Heart right ventricle (tissue), 16 donors: ENCODE results near the gene MYO1D. TPM values are rescaled to one million over a fixed set of nuclear protein-coding genes. Genes with fewer than 3 reads are reported as not detected.

Source experiments
- ATAC-seq, 8 donors: fragments of 200-7000 bp; cut with Tn5 transposase; one replicate each; pipeline ENCODE4 v1.9.1; 2020; ENCODE audit warnings: mild to moderate bottlenecking in 8 of 8, moderate library complexity in 8 of 8, moderate number of reproducible peaks in 1 of 8
- DNase-seq, 2 donors: peaks; one replicate each; pipeline ENCODE4 v3.0.0-alpha.2; 2020
- H3K27ac ChIP-seq, 10 donors: fragments of 200-600 bp; sonication (generic) in 2 of 10; one replicate each; pipeline versions ENCODE4 v1.5.0 to v1.8.0; 2020 to 2022; ENCODE audit warnings: mild to moderate bottlenecking in 3 of 10
- H3K27me3 ChIP-seq, 7 donors: fragments of 200-600 bp; one replicate each; pipeline ENCODE4 v1.8.0; 2021 to 2022; ENCODE audit warnings: mild to moderate bottlenecking in 2 of 7
- H3K36me3 ChIP-seq, 9 donors: fragments of 200-600 bp; sonication (generic) in 1 of 9; one replicate each; pipeline versions ENCODE4 v1.5.0 to v1.8.0; 2020 to 2022; ENCODE audit warnings: mild to moderate bottlenecking in 2 of 9
- H3K4me1 ChIP-seq, 9 donors: fragments of 200-600 bp; sonication (generic) in 1 of 9; one replicate each; pipeline versions ENCODE4 v1.5.0 to v1.8.0; 2020 to 2022; ENCODE audit warnings: mild to moderate bottlenecking in 4 of 9
- H3K4me3 ChIP-seq, 10 donors: fragments of 200-600 bp; sonication (generic) in 2 of 10; one replicate each; pipeline versions ENCODE4 v1.5.0 to v1.8.0; 2020 to 2022; ENCODE audit warnings: mild to moderate bottlenecking in 7 of 10, moderate library complexity in 2 of 10
- H3K9me3 ChIP-seq, 11 donors: fragments of 200-600 bp in 10 of 11; sonication (generic) in 2 of 11; one replicate each; pipeline versions ENCODE4 v1.5.0 to v1.8.0; 2013 to 2022; ENCODE audit warnings: mild to moderate bottlenecking in 2 of 11, control low read depth in 1 of 11, moderate library complexity in 1 of 11
- CTCF ChIP-seq, 9 donors: fragments of 200-600 bp; sonication (generic) in 2 of 9; IDR thresholded peaks; one replicate each; pipeline versions ENCODE4 v1.5.0 to v1.8.0; 2021 to 2022; ENCODE audit warnings: antibody characterized with exemption in 9 of 9, mild to moderate bottlenecking in 5 of 9, moderate library complexity in 1 of 9
- WGBS, 2 donors: extraction: QIAGEN DNeasy Blood & Tissue Kit; methylation state at CpG; one replicate each; pipeline ENCODE4 v1.1.7; 2013; ENCODE audit warnings: inconsistent platforms in 1 of 2; 5-methylcytosine and 5-hydroxymethylcytosine counted together
- intact Hi-C, 10 donors: fragments of 100-400 bp; cut with DNase I; formaldehyde crosslinking; loops; one replicate each; pipeline versions ENCODE4 v1.11.1 to v1.14.2; 2022
- polyA plus RNA-seq, 2 donors: library from polyadenylated mRNA; stranded (reverse); fragments of 200-250 nt; gene quantifications; one replicate each; pipeline ENCODE4 v1.2.3, GENCODE V29; 2013
- total RNA-seq, 10 donors: library from RNA; stranded (reverse); fragmentation: NEBNext Ultra II Directional in 3 of 10; extraction: Animal tissue kit (Norgen Biotek cat#: 25700) in 3 of 10; gene quantifications; one replicate each; pipeline versions ENCODE4 v1.2.1 to v1.2.4, GENCODE V29; 2021 to 2023
- donor health status: Arrhythmogenic right ventricular cardiomyopathy.
- donor health status: ischemic (EF 13 %, LVEDD 7.1; RV severe dilation, severe dysfunction).
- donor health status: healthy with polysubstance abuse.
- donor health status: DM: no; HTN: yes; CAD: no.
- donor health status: DM: no; HTN: no; CAD: no.
- donor health status: ischemic (EF 25% LVEDD 6.9; RV normal size, moderate dysfunction).
- donor health status: ischemic (EF 25% LVEDD 5.7; RV mildly dilated, moderate dysfunction).
- donor health status: healthy.
- donor health status: DM: yes; HTN: yes; CAD: no.
- donor health status: Ischemic cardiomyopathy.
- donor health status: ischemic (EF 35%, LVEDD 5.7; RV mildly dilated, moderate dysfunction).
- donor health status: nonischemic (EF 11% LVEDD 7.7; RV severe dilation, severe dysfunction).
- donor health status: DM: yes; HTN: yes; CAD: no.
- donor health status: PGD.
- donor health status: ischemic (EF 29% LVEDD 5.4; RV normal size, mild dysfunction).
- donor health status: nonischemic (EF 23%, LVEDD 6.1; RV moderate dilation, normal function).

MYO1D gene
- total and polyA plus RNA-seq, 12 donors = 1.9 to 16.4 (median 6.7) TPM

GRCh38 chr17:32471652-32472051 is 405.3 kb downstream of the MYO1D start:
- peaks cover 0 to 32% (median 10%) of the 10 kb centered on the region in 9 donors for H3K4me1 ChIP-seq
- no peak for ATAC-seq
- DNase-seq = no peak
- no peak overlapping the region for H3K4me3 ChIP-seq
- intact Hi-C loops = no loop called here
- no peaks in the 10 kb centered on the region for H3K9me3 ChIP-seq
- peaks cover 0 to 100% (median 85%) of the 10 kb centered on the region in 9 donors for H3K36me3 ChIP-seq
- no peaks in the 10 kb centered on the region for H3K27me3 ChIP-seq
- TF ChIP-seq CTCF (IDR thresholded peaks at IDR 0.05) = no peak
- H3K27ac ChIP-seq = no peak overlapping the region
- 92 to 93% methylated on average over 4 of the region's 4 CpGs for WGBS, 2 donors

GRCh38 chr17:32470405-32471167 is 406.3 kb downstream of the MYO1D start:
- no peak overlapping the region for H3K4me3 ChIP-seq
- ATAC-seq (peak in 7 of 8 donors; percentile 42 to 90 (median 72)), DNase-seq (no peak)
- H3K4me1 ChIP-seq = peaks cover 0 to 32% (median 10%) of the 10 kb centered on the region in 9 donors
- WGBS, 2 donors = 88 to 91% methylated on average over 6 of the region's 6 CpGs
- intact Hi-C loops = no loop called here
- no peaks in the 10 kb centered on the region for H3K27me3 ChIP-seq
- no peaks in the 10 kb centered on the region for H3K9me3 ChIP-seq
- H3K36me3 ChIP-seq = peaks cover 0 to 100% (median 77%) of the 10 kb centered on the region in 9 donors
- no peak for TF ChIP-seq CTCF (IDR thresholded peaks at IDR 0.05)
- peak overlapping the region in 3 of 10 donors; percentile 15 to 32 (median 28) for H3K27ac ChIP-seq

- H3K4me1 ChIP-seq = peaks cover 0 to 32% (median 10%) of the 10 kb centered on the region in 9 donors
- H3K27me3 ChIP-seq = no peaks in the 10 kb centered on the region
- H3K27ac ChIP-seq = no peak overlapping the region
- ATAC-seq (no peak), DNase-seq (no peak)
- no peak for TF ChIP-seq CTCF (IDR thresholded peaks at IDR 0.05)
- no peak overlapping the region for H3K4me3 ChIP-seq
- H3K36me3 ChIP-seq = peaks cover 0 to 100% (median 69%) of the 10 kb centered on the region in 9 donors
- no peaks in the 10 kb centered on the region for H3K9me3 ChIP-seq
- WGBS, 2 donors = 97 to 98% methylated on average over 7 of the region's 7 CpGs
- intact Hi-C loops = loop anchor here in 1 of 10 donors (10.0 kb wide), 1 partner anchor 287 kb away; no protein-coding TSS in a partner anchor
These were observed 409.0 kb downstream of the MYO1D start for GRCh38 chr17:32467949-32468348.

GRCh38 chr17:32464374-32464773 is 412.6 kb downstream of the MYO1D start:
- H3K27ac ChIP-seq = no peak overlapping the region
- WGBS, 2 donors = 76 to 86% methylated on average over 1 of the region's 1 CpG
- no peak for TF ChIP-seq CTCF (IDR thresholded peaks at IDR 0.05)
- ATAC-seq (no peak), DNase-seq (no peak)
- no peaks in the 10 kb centered on the region for H3K9me3 ChIP-seq
- intact Hi-C loops = loop anchor here in 2 of 10 donors (5.0 to 10.0 kb wide), 2 partner anchors 290 to 293 kb away; no protein-coding TSS in a partner anchor
- H3K4me1 ChIP-seq = peaks cover 0 to 14% (median 6%) of the 10 kb centered on the region in 9 donors
- H3K27me3 ChIP-seq = no peaks in the 10 kb centered on the region
- H3K4me3 ChIP-seq = no peak overlapping the region
- H3K36me3 ChIP-seq = peaks cover 0 to 100% (median 57%) of the 10 kb centered on the region in 9 donors
